H1 (cell line): ENCODE results near the gene EVA1B. TPM values are rescaled to one million over a fixed set of nuclear protein-coding genes. Genes with fewer than 3 reads are reported as not detected.

Source experiments
- ASH2L ChIP-seq: fragments of 200-600, 300-600 bp; sonication (generic); IDR thresholded peaks from one replicate; pipeline ENCODE4 v1.7.1; 2017; ENCODE audit warnings: low read length
- BCL11A ChIP-seq, 2 experiments: IDR thresholded peaks; one replicate each; pipeline ENCODE4 v1.6.1; 2011; ENCODE audit warnings: low read depth in 2 of 2, low read length in 2 of 2, mild to moderate bottlenecking in 2 of 2
- CEBPB ChIP-seq: IDR thresholded peaks from 2 replicates; pipeline ENCODE4 v1.6.1; 2012; ENCODE audit warnings: low read depth, low read length
- CHD1 ChIP-seq: IDR thresholded peaks from 2 replicates; pipeline ENCODE4 v1.6.1; 2012; ENCODE audit warnings: low read depth, low read length, improper control_type of control experiment
- JUN ChIP-seq: IDR thresholded peaks from 2 replicates; pipeline ENCODE4 v1.6.1; 2011; ENCODE audit warnings: low read depth, mild to moderate bottlenecking, improper control_type of control experiment, low read length
- MAFK ChIP-seq: IDR thresholded peaks from 2 replicates; pipeline ENCODE4 v1.6.1; 2012; ENCODE audit warnings: low read depth, mild to moderate bottlenecking, improper control_type of control experiment, low read length
- POU5F1 ChIP-seq: IDR thresholded peaks from 2 replicates; pipeline ENCODE4 v1.6.1; 2011; ENCODE audit warnings: low read depth, mild to moderate bottlenecking, low read length, moderate library complexity
- RFX5 ChIP-seq: IDR thresholded peaks from 2 replicates; pipeline ENCODE4 v1.6.1; 2011; ENCODE audit warnings: low read depth, low read length, improper control_type of control experiment, borderline replicate concordance
- SIRT6 ChIP-seq: IDR thresholded peaks from one replicate; pipeline ENCODE4 v1.7.1; 2012; ENCODE audit warnings: low read length, inconsistent platforms
- SIX5 ChIP-seq: IDR thresholded peaks from 2 replicates; pipeline ENCODE4 v1.6.1; 2011; ENCODE audit warnings: mild to moderate bottlenecking, low read depth, low read length
- SUZ12 ChIP-seq: fragments of 200-600 bp; sonication (generic); IDR thresholded peaks from 2 replicates; pipeline ENCODE4 v1.6.1; 2012; ENCODE audit warnings: mild to moderate bottlenecking, inconsistent platforms, low read length, moderate library complexity, mixed read lengths
- polyA plus RNA-seq, 7 experiments: library from polyadenylated mRNA; depleted of rRNA in 3 of 7; stranded (reverse) in 5 of 7; unstranded in 2 of 7; fragments of >200 nt in 5 of 7; fragments of 200-250 nt in 2 of 7; gene quantifications; 1 replicate in 5 of 7; 2 replicates in 1 of 7; 4 replicates in 1 of 7; pipeline versions ENCODE4 v1.2.1 to v1.2.3, GENCODE V29; 2011 to 2013; ENCODE audit warnings: missing spikeins in 2 of 7, mixed read lengths in 2 of 7
- total RNA-seq: library from RNA; stranded (reverse); fragmentation: NEBNext Ultra II Directional; extraction: Animal tissue kit (Norgen Biotek cat#: 25700); gene quantifications from 2 replicates; pipeline ENCODE4 v1.2.1, GENCODE V29; 2021

EVA1B gene
- total and polyA plus RNA-seq, 2 of the 8 experiments (the other 6 are each of a cell fraction or from before 2014, with no cell fraction given) = 10.0 to 19.9 TPM

- TF ChIP-seq MAFK (no peak), JUN (no peak), SUZ12 (no peak), ASH2L (no peak), CEBPB (no peak), SIX5 (no peak), CHD1 (no peak), BCL11A (IDR thresholded peaks at IDR 0.05; ENCODE audit: low read depth in 2 of 2, low read length in 2 of 2) (no peak), POU5F1 (no peak), SIRT6 (no peak), RFX5 (no peak)
- TF ChIP-seq, all 59 proteins: peak for 0
Observed at GRCh38 chr1:36351227-36351977, 28.0 kb upstream of the EVA1B start (continued).
